Measurements from ENCODE around the gene SFMBT1.

SFMBT1 gene

DNA sequence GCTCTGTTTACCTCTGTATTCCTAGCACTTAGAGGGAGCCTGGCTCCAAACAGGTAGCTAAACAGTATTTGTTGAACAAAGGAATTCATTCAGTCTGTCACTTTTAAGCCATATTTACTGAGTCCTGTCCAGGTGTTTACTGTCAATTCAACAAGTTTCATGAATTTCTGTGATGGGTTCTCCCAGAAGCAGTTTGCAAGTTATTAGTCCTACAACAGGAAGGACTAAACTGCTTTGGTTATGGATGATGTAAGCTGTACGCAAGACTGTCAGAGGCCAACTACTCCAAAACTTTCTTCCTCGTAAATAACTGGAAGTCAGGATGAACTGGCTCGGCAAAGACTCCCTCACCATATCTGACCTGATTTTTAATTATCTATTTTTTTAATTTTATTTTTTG is 173.6 kb downstream of the SFMBT1 start:
- DNase-seq (ENCODE audit: extremely low read depth, low read depth) = no peak
- TF ChIP-seq CTCF (IDR thresholded peaks at IDR 0.05; ENCODE audit: low read depth, low read length) = no peak

GRCh38 chr3:52871761-52872160 is 174.1 kb downstream of the SFMBT1 start:
- no peak for DNase-seq (ENCODE audit: extremely low read depth, low read depth)
- no peak for TF ChIP-seq CTCF (IDR thresholded peaks at IDR 0.05; ENCODE audit: low read depth, low read length)

- no peak for DNase-seq (ENCODE audit: extremely low read depth, low read depth)
- TF ChIP-seq CTCF (IDR thresholded peaks at IDR 0.05; ENCODE audit: low read depth, low read length) = no peak
These were observed 175.4 kb downstream of the SFMBT1 start for GRCh38 chr3:52870471-52870870.

GRCh38 chr3:52866427-52866826 is 179.4 kb downstream of the SFMBT1 start:
- DNase-seq (ENCODE audit: extremely low read depth, low read depth) = no peak
- TF ChIP-seq CTCF (IDR thresholded peaks at IDR 0.05; ENCODE audit: low read depth, low read length) = no peak

DNA sequence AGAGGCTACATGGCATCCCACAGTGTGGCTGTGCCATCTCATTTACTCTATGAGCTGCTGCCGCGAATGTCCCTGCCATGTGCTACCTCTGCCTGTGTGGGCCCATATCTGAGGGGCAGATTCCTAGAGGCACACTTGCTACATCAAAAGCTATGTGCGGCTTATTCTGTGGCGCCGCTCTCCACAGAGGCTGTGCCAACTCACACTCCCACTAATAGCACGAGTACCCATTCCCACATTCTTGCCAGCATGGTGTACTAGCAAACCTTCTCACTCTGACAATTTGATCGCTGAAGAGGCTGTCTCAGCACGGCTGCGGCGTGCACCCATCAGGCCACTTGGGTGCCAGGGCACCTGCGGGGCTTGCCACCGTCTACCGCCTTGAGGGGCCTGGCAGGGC is 179.9 kb downstream of the SFMBT1 start:
- no peak for TF ChIP-seq CTCF (IDR thresholded peaks at IDR 0.05; ENCODE audit: low read depth, low read length)
- DNase-seq (ENCODE audit: extremely low read depth, low read depth) = no peak

- no peak for DNase-seq (ENCODE audit: extremely low read depth, low read depth)
These were observed 185.5 kb downstream of the SFMBT1 start for GRCh38 chr3:52860424-52860768.

GRCh38 chr3:52859686-52860423 is 186.0 kb downstream of the SFMBT1 start:
- DNase-seq (ENCODE audit: extremely low read depth, low read depth) = no peak
- TF ChIP-seq CTCF (IDR thresholded peaks at IDR 0.05; ENCODE audit: low read depth, low read length) = no peak

More at GRCh38 chr3:52860424-52860768, 185.5 kb downstream of the SFMBT1 start:
- no peak for TF ChIP-seq CTCF (IDR thresholded peaks at IDR 0.05; ENCODE audit: low read depth, low read length)
